Posterior cingulate gyrus (tissue), 11 donors: Measurements from ENCODE around the gene SLC36A3.
"Not testable (repeated sequence)": the region's sequence is repeated elsewhere in the genome, so short reads cannot be mapped to it uniquely, and the experiment has no call there.

ENCODE experiments used
- DNase-seq, 10 donors: peaks; one replicate each; pipeline versions ENCODE4 v3.0.0 to v3.0.0-alpha.2; 2020 to 2021; ENCODE audit warnings: mixed read lengths in 3 of 10
- intact Hi-C: fragments of 100-400 bp; cut with DNase I; formaldehyde crosslinking; loops from one replicate; pipeline ENCODE4 v1.15.1; 2023

The SLC36A3 gene

DNA sequence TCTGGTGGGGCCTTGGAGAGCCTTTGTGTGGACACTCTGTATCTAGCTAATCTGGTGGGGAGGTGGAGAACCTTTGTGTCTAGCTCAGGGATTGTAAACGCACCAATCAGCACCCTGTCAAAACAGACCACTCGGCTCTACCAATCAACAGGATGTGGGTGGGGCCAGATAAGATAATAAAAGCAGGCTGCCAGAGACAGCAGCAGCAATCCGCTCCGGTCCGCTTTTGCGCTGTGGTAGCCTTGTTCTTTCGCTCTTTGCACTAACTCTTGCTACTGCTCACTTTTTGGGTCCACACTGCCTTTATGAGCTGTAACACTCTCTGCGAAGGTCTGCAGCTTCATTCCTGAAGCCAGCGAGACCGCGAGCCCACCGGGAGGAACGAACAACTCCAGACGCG, 6.3 kb upstream of the SLC36A3 start:
- intact Hi-C loops, DNase-seq: not testable (repeated sequence)

DNA sequence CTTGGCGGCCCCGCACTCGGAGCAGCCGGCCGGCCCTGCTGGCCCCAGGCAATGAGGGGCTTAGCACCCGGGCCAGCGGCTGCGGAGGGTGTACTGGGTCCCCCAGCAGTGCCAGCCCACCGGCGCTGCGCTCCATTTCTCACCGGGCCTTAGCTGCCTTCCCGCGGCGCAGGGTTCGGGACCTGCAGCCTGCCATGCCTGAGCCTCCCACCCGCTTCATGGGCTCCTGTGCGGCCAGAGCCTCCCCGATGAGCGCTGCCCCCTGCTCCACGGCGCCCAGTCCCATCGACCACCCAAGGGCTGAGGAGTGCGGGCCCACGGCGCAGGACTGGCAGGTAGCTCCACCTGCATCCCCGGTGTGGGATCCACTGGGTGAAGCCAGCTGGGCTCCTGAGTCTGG, 5.7 kb upstream of the SLC36A3 start:
- intact Hi-C loops, DNase-seq: not testable (repeated sequence)

DNA sequence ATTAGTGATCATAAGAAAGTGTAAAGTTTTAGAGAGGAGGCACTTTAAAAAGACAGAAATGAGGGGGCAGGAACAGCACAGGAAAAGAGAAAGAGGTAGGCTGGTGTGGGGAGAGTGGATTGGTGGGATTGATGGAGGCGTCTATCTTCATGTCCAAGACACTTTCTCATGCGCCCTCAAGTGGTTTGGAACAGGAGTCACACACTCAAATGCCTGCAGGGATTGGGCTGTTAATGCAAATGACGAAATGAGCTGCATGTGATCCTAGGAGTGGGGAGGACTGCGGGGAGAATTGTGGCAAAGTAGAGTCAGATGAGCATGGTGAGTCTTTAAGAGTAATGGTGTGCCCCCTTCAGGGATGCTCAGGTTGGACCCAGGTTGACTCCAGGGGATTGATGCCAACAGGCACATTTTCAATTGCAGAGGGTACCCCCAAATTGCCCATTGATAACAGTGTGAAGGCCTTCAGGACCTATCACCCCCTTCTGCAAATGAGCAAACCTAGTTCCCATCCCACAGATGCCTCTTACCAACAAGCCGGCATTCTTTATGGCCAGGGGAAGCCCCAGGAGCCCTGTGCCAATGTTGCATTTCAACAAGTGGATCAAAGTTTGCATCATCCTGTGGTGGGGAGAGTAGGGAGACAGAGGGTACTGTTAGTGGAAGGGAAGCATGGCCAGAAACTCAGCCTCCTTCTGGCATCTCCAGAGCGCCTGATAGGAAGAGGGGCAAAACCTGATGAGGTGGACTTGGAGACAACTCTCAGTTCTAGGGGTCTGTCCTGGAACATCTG, 5.3 kb downstream of the SLC36A3 start:
- intact Hi-C loops, result no loop called here
- no peak for DNase-seq

DNA sequence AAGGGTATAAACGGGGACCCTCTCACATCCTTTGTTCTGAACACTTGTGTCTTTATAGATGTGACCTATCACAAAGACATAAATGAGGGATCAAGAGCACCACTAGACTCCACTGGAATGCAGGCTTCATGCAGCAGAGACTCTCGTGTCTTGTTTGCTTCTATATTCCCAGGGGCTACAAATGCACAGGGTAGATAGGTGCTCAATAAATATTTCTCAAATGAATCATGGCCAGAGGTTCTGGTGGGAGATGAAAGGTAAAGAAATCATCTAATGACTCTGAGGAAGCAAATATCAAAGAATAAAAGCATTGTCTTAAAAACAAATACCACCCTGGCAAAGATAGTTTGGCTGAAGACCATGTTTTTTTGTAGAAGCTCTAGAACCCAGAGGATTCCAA, 6.6 kb downstream of the SLC36A3 start:
- DNase-seq, result no peak
- intact Hi-C loops, result no loop called here

DNA sequence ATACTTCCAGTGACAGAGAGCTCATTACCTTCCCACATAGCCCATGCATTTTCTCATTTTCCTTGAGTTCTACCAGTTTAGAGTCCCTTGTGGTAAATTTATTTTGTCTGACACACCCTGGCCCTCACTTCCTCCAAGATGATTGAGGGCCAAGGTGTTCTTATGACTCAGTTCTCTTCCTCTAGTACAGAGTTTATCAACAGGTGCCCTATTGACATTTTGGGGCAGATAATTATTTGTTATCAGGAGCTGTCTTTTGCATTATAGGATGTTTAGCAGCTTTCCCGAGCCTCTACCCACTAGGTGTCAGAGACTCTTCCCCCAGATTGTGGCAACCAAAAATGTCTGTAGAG, 7.1 kb downstream of the SLC36A3 start:
- no peak for DNase-seq
- intact Hi-C loops, result no loop called here

DNA sequence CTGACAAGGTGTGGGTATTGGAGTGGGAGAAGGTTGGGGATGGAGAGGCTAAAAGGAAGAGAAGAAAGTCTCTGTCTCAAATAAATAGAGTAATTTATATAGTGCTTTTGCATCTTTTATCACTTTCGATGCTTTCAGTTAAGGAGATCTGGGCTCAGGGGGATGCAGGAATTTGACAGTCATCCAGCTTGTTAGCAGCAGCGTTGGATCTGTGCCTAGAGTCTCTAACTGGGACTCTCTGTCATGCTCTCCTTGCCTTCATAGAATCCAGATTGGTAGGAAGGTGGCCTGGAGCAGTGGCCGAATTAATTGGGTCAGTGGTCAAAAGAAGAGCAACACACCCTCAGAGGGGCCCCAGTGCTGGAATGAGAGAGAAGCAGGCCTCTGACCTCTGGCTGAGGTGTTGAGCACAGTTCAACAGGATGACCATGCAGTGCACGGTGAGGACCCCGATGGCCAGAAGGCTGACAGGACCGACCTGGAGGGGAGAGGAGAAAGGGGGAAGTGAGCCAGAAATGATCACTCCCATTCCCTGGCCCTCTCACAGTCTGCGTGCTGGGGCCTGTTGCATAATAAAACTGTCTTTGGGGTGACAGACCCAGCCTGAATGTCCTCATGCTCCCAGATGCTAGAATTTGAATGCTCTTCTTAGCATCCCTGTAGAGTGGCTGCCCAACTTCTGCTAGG, 7.6 kb downstream of the SLC36A3 start:
- intact Hi-C loops, result no loop called here

DNA sequence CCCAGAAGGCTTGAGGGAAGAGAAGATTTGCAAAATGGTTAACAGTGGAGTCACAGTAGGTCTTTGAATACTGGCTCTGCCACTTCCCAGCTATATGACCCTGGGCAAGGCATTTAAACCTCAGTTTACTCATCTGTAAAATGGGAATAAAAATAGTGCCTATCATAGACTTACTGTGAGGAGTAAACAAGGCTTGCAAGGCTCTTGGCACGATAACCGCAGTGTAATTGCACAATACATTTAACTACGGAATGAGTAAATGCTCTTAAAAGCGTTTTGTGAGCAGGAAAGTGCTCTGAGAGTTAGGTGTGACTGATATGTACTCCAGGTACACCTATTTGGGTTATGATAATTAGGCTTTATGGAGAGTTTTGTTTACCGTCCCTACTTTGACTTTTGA, 8.4 kb downstream of the SLC36A3 start:
- DNase-seq, result no peak
- intact Hi-C loops, result no loop called here

More for the DNA sequence above, 7.6 kb downstream of the SLC36A3 start:
- no peak for DNase-seq

DNA sequence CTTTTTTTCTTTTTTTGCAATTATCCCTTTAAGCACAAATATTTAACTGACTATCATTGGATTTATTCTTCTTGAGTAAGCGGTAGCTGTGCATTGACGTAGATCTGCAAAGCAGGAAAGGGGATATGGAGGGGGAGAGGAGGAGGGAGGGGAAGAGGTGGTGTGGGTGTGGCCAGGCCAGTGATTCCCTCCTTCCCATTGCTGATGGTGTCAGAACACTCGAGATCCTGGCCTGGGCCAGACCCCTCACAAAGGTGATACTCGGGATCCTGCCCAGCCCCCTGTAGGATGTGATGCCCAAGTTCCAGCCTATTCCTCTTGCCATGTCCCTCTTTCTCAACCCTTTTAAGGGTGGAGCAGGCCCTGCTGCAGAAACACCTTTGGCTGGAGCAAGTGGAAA, 9.9 kb downstream of the SLC36A3 start:
- DNase-seq, result no peak
- intact Hi-C loops, result no loop called here

- no peak for DNase-seq
- intact Hi-C loops, result no loop called here
Measured at GRCh38 chr5:151288180-151288579, 15.4 kb downstream of the SLC36A3 start.

- intact Hi-C loops, result no loop called here
- no peak for DNase-seq
Measured at GRCh38 chr5:151286246-151286645, 17.3 kb downstream of the SLC36A3 start.

DNA sequence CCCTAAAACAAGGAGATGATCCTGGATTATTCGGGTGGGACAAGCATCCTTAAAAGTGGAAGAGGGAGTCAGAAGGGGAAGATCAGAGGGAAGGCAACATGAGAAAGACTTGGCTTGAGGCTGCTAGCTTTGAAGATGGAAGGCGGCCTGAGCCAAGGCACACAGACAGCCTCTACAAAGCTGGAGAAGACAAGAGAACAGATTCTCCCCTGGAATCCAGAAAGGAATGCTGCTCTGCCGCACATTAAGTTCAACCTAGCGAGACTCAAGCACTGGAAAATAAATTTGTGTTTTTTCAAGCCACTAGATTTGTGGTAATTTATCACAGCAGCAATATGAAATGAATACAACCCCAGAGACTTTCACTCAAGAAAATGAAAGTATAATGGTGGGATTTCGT, 17.9 kb downstream of the SLC36A3 start:
- no peak for DNase-seq
- intact Hi-C loops, result no loop called here

- DNase-seq, result no peak
- intact Hi-C loops, result no loop called here
Measured at GRCh38 chr5:151284392-151284967, 19.1 kb downstream of the SLC36A3 start.

DNA sequence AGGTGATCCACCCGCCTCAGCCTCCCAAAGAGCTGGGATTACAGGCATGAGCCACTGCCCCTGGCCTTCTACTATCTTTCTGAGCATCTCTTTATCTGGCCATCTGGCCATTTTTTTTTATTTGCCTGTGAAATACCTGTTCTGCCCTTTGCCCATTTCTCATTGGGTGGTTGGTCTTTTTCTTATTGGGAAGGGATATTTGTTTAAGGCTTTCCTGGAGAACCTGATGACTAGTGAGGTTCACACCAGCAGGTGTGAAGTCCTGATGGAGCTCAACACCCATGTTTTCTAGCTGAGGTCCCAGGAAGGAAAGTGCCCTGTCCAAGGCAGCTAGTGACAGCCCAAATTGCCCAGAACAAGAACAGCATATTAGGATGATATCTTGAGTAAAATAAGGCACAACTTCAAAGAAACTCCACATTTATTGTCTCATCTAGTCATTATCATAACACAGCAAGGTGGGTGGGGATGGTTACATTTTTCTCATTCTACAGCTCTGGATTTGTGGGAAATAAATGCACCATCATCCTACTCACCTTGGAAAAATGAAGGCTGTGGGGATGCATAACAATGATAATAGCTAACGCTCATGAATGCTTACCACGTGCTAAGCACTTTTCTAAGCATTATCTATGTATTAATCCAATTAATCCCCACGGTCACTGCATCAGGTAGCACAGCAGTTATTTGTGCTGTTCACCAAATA, 20.3 kb downstream of the SLC36A3 start:
- intact Hi-C loops, result no loop called here
- DNase-seq, result no peak

DNA sequence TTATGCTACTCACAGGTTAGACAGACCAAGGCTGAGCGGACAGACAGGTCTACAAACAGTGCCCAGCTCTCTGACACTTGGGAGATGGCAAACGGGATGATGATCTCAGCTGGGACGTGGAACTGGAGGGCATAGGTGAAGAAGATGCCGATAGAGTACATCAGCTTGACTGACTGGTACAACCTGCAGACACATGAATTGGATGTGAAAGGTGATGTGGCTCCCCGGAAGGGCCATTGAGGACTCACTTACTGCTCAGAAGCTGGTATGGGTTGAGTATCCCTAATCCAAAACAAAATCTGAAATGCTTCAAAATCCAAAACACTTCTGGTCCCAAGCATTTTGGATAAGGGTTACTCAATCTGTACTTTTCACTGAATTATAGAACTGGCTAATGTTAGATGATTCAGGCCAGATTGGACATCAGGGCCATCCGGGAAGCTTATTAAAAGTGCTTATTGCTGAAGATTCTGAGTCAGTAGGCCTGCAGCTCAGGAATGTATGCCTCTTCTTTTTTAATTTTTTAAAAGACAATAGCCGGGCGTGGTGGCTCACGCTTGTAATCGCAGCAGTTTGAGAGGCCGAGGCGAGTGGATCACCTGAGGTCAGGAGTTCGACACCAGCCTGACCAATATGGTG, 22.4 kb downstream of the SLC36A3 start:
- intact Hi-C loops, result no loop called here
- DNase-seq, result no peak

DNA sequence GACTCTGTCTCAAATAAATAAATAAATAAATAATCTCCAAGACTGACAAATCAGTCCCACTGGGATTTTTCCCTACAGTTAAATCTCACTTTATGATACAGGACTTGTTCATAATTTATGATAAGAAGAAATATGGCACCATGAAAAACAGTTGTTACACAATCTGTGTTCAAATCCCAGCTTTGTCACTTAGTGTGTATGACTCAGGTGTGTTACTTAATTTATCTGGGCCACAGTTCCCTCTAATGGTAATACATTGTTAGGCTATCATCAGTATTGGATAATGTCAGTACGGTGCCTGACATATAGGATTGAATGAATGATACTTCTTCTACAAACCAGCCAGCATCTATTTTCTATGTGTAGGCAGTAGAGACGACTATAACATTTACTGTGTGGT, 23.1 kb downstream of the SLC36A3 start:
- DNase-seq, result no peak
- intact Hi-C loops, result no loop called here

GRCh38 chr5:151278845-151279244, 24.7 kb downstream of the SLC36A3 start:
- no peak for DNase-seq

DNA sequence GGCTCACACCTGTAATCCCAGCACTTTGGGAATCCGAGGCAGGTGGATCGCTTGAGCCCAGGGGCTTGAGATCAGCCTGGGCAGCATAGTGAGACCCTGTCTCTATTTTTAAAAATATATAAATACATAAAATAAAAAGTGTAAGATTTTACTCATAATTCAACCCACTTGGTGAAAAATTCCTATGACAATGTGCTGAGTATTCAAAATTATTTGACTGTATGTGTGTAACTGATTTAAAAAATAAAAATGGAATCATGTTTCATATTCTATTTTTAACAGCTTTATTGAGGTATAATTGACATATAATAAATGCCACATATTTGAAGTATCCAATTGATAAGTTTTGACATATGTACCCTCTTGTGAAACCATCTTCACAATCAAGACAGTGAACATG, 27.8 kb downstream of the SLC36A3 start:
- intact Hi-C loops, result no loop called here
- no peak for DNase-seq

More at GRCh38 chr5:151278845-151279244, 24.7 kb downstream of the SLC36A3 start:
- intact Hi-C loops, result no loop called here

DNA sequence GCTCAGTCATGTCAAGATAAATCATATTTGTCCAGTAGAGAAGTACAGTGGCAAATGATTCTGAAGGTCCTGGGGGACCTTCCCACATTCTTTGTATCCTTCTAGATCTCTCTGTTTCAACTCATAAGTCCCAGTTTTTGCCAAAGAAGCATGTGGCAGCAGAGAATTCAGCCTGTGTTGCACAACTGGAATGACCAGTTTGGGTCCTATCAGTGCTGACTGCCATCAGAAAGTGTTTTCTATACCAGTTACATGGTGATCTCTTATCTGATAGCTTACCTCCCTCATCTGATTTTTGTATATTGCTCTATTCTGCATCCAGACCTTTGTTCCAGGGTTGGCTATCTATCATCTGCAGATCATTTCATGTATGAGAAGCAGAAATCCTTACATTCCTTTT, 28.9 kb downstream of the SLC36A3 start:
- DNase-seq, result no peak

GRCh38 chr5:151271336-151271735, 32.2 kb downstream of the SLC36A3 start:
- DNase-seq, result no peak
- intact Hi-C loops, result no loop called here

More for the DNA sequence above, 28.9 kb downstream of the SLC36A3 start:
- intact Hi-C loops, result no loop called here

DNA sequence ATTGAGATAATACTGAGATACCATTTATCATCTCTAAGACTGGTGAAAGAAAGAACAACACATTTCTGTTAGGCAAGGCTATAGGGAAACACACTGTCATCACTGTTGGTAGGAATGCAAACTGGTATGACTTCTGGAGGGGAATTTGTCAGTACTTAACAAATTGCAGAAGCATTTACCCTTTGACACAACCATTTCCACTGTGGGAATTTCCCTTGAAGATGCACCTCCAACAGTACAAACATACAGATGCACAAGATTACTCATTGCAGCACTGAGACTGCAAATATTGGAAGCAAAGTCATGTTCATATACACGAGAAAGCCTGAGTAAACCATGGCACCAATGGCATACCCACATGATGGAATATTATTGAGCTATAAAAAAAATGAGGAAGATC, 33.0 kb downstream of the SLC36A3 start:
- intact Hi-C loops, result no loop called here

More for the DNA sequence above, 33.0 kb downstream of the SLC36A3 start:
- DNase-seq, result no peak
